SK-N-SH (cell line): ENCODE measurements around the gene KRTAP9-8. TPM values are rescaled to one million over a fixed set of nuclear protein-coding genes. Genes with fewer than 3 reads are reported as not detected.

Source experiments
- CTCF ChIA-PET: fragments of 300-600, 350-600 bp; formaldehyde crosslinking; extraction: SDS; loops from one replicate; lab custom pipeline; 2021; lab: Yijun Ruan, JAX
- POLR2A ChIA-PET: fragments of 350-600 bp; sonication (Branson Sonifier 250); formaldehyde crosslinking; extraction: SDS; loops from one replicate; lab custom pipeline; 2020; ENCODE audit warnings: antibody characterized with exemption, inconsistent platforms; lab: Yijun Ruan, JAX
- DNase-seq: peaks from one replicate; pipeline ENCODE4 v3.0.0; 2012
- H2AFZ ChIP-seq: fragments of 200-600 bp; sonication (generic); 2 replicates; pipeline ENCODE4 v1.8.1; 2016; ENCODE audit warnings: antibody characterized with exemption, mild to moderate bottlenecking, low read depth
- H3F3A ChIP-seq: fragments of 200-600 bp; sonication (generic); replicated peaks from 2 replicates; pipeline ENCODE3; 2016; ENCODE audit warnings: antibody characterized with exemption, mild to moderate bottlenecking; ENCODE audit not compliant: insufficient read depth
- H3K27ac ChIP-seq, 2 experiments: fragments of 200-500 bp in 1 of 2; fragments of 200-600 bp in 1 of 2; sonication (Bioruptor generic) in 1 of 2; sonication (generic), shearing (Covaris generic) in 1 of 2; 2 replicates each; pipeline versions ENCODE4 v1.5.1 to v1.6.1; 2014 to 2016; ENCODE audit warnings: low read depth in 2 of 2, inconsistent platforms in 1 of 2, low read length in 1 of 2, mild to moderate bottlenecking in 1 of 2, mixed read lengths in 1 of 2
- H3K27me3 ChIP-seq: fragments of 200-600 bp; sonication (generic), shearing (Covaris generic); 2 replicates; pipeline ENCODE4 v1.6.1; 2016; ENCODE audit warnings: mixed run types; ENCODE audit not compliant: insufficient read depth
- H3K36me3 ChIP-seq, 2 experiments: fragments of 200-500 bp in 1 of 2; fragments of 200-600 bp in 1 of 2; sonication (Bioruptor generic) in 1 of 2; sonication (generic) in 1 of 2; replicated peaks in 1 of 2; 2 replicates each; pipeline versions ENCODE3 to v1.5.1; 2014 to 2016; ENCODE audit warnings: low read length in 1 of 2, mild to moderate bottlenecking in 1 of 2; ENCODE audit not compliant: insufficient read depth in 2 of 2, control insufficient read depth in 1 of 2
- H3K4me1 ChIP-seq, 2 experiments: fragments of 200-500 bp in 1 of 2; fragments of 200-600 bp in 1 of 2; sonication (Bioruptor generic) in 1 of 2; sonication (generic), shearing (Covaris generic) in 1 of 2; 2 replicates each; pipeline versions ENCODE4 v1.5.1 to v1.6.1; 2014 to 2016; ENCODE audit warnings: low read depth in 1 of 2, low read length in 1 of 2, mixed run types in 1 of 2; ENCODE audit not compliant: insufficient read depth in 2 of 2, control insufficient read depth in 1 of 2
- H3K4me2 ChIP-seq: fragments of 200-600 bp; sonication (generic), shearing (Covaris generic); 2 replicates; pipeline ENCODE4 v1.6.1; 2017; ENCODE audit warnings: mixed run types
- H3K4me3 ChIP-seq, 2 experiments: fragments of 200-500 bp in 1 of 2; fragments of 200-600 bp in 1 of 2; sonication (Bioruptor generic) in 1 of 2; sonication (generic), shearing (Covaris generic) in 1 of 2; 2 replicates each; pipeline versions ENCODE4 v1.5.1 to v1.8.1; 2014 to 2016; ENCODE audit warnings: low read depth in 2 of 2, inconsistent platforms in 1 of 2, low read length in 1 of 2, mild to moderate bottlenecking in 1 of 2, mixed read lengths in 1 of 2, moderate library complexity in 1 of 2
- H3K79me2 ChIP-seq: fragments of 200-600 bp; sonication (generic); 2 replicates; pipeline ENCODE4 v1.8.1; 2017; ENCODE audit warnings: mild to moderate bottlenecking; ENCODE audit not compliant: insufficient read depth
- H3K9ac ChIP-seq: fragments of 200-600 bp; sonication (generic); 2 replicates; pipeline ENCODE4 v1.6.1; 2017; ENCODE audit warnings: mixed run types
- H3K9me2 ChIP-seq: fragments of 200-600 bp; sonication (generic); 2 replicates; pipeline ENCODE4 v1.6.1; 2017; ENCODE audit warnings: mixed run types
- H3K9me3 ChIP-seq: fragments of 200-600 bp; sonication (generic); 2 replicates; pipeline ENCODE4 v1.6.1; 2017; ENCODE audit warnings: mixed run types, mild to moderate bottlenecking, moderate library complexity
- H4K20me1 ChIP-seq: fragments of 200-600 bp; sonication (generic); 2 replicates; pipeline ENCODE4 v1.6.1; 2017; ENCODE audit warnings: mild to moderate bottlenecking, mixed run types; ENCODE audit not compliant: insufficient read depth
- ELF1 ChIP-seq: IDR thresholded peaks from 2 replicates; pipeline ENCODE4 v1.4.0; 2012
- EP300 ChIP-seq, 2 experiments: IDR thresholded peaks; 2 replicates each; pipeline versions ENCODE4 v1.4.0 to v1.6.1; 2012; ENCODE audit warnings: borderline replicate concordance in 1 of 2, low read depth in 1 of 2, low read length in 1 of 2
- EZH2phosphoT487 ChIP-seq: fragments of 200-600 bp; sonication (generic); IDR thresholded peaks from 2 replicates; pipeline ENCODE4 v1.6.1; 2017; ENCODE audit warnings: low read depth, mixed run types, mild to moderate bottlenecking, antibody characterized with exemption, moderate library complexity, borderline replicate concordance
- FOSL2 ChIP-seq: IDR thresholded peaks from 2 replicates; pipeline ENCODE4 v1.4.0; 2012; ENCODE audit warnings: low read depth, mild to moderate bottlenecking, moderate library complexity, borderline replicate concordance
- FOXJ3 ChIP-seq: sonication (generic); formaldehyde crosslinking; IDR thresholded peaks from 2 replicates; pipeline ENCODE4 v1.5.1; 2020; ENCODE audit warnings: mild to moderate bottlenecking, missing genetic modification reagents
- GABPA ChIP-seq: IDR thresholded peaks from 2 replicates; pipeline ENCODE4 v1.4.0; 2012; ENCODE audit warnings: low read depth, mild to moderate bottlenecking
- GATA2 ChIP-seq: sonication (generic); formaldehyde crosslinking; IDR thresholded peaks from 2 replicates; pipeline ENCODE4 v1.5.0; 2020; ENCODE audit warnings: mild to moderate bottlenecking, missing genetic modification reagents
- IRF3 ChIP-seq: fragments of 150-350 bp; IDR thresholded peaks from 2 replicates; pipeline ENCODE4 v1.6.1; 2016; ENCODE audit warnings: mild to moderate bottlenecking, low read depth, low read length
- JUND ChIP-seq: IDR thresholded peaks from 2 replicates; pipeline ENCODE4 v1.4.0; 2012
- MXI1 ChIP-seq: IDR thresholded peaks from 2 replicates; pipeline ENCODE4 v1.6.1; 2012; ENCODE audit warnings: mild to moderate bottlenecking, low read depth, low read length, improper control_type of control experiment
- NRF1 ChIP-seq: IDR thresholded peaks from 2 replicates; pipeline ENCODE4 v1.6.1; 2012; ENCODE audit warnings: low read depth, mild to moderate bottlenecking, low read length
- PBX3 ChIP-seq: IDR thresholded peaks from 2 replicates; pipeline ENCODE4; 2012
- RAD21 ChIP-seq: IDR thresholded peaks from 2 replicates; pipeline ENCODE4 v1.6.1; 2012; ENCODE audit warnings: mild to moderate bottlenecking, low read length
- RFX5 ChIP-seq: IDR thresholded peaks from 2 replicates; pipeline ENCODE4 v1.6.1; 2012; ENCODE audit warnings: mild to moderate bottlenecking, improper control_type of control experiment, low read length
- RXRA ChIP-seq: IDR thresholded peaks from 2 replicates; pipeline ENCODE4 v1.4.0; 2012; ENCODE audit warnings: low read depth, mild to moderate bottlenecking, borderline replicate concordance
- TEAD4 ChIP-seq: IDR thresholded peaks from 2 replicates; pipeline ENCODE4 v1.4.0; 2012; ENCODE audit warnings: mild to moderate bottlenecking, borderline replicate concordance; ENCODE audit not compliant: insufficient read depth
- YY1 ChIP-seq: IDR thresholded peaks from 2 replicates; pipeline ENCODE4 v1.4.0; 2012; ENCODE audit warnings: low read depth, mild to moderate bottlenecking
- WGBS: methylation state at CpG from one replicate; pipeline ENCODE4 v1.1.6; 2017; ENCODE audit warnings: low lambda C conversion rate; 5-methylcytosine and 5-hydroxymethylcytosine counted together
- polyA plus RNA-seq, 3 experiments: library from polyadenylated mRNA; depleted of rRNA; stranded (reverse); fragments of >200 nt; gene quantifications; 2 replicates each; pipeline ENCODE4 v1.2.3, GENCODE V29; 2012

KRTAP9-8 gene
- polyA plus RNA-seq, 1 of the 3 experiments (the other 2 are of a cell fraction), result not detected

- H3K9me2 ChIP-seq, result no peaks in the 10 kb centered on the region
- WGBS, result 18% methylated on average over 1 of the region's 1 CpG
- no peak for TF ChIP-seq EP300 (IDR thresholded peaks at IDR 0.05; ENCODE audit: borderline replicate concordance in 1 of 2, low read depth in 1 of 2, low read length in 1 of 2)
- TF ChIP-seq RFX5, result no peak
- TF ChIP-seq FOXJ3, result no peak
- TF ChIP-seq EZH2phosphoT487, result no peak
- no peak for TF ChIP-seq MXI1
- no peak for TF ChIP-seq RAD21
- TF ChIP-seq TEAD4, result no peak
- TF ChIP-seq NRF1, result no peak
- no peak for TF ChIP-seq PBX3
- TF ChIP-seq FOSL2, result no peak
- no peak for TF ChIP-seq YY1
- no peaks in the 10 kb centered on the region for H3K36me3 ChIP-seq
- H3F3A ChIP-seq, result no peaks in the 10 kb centered on the region
- DNase-seq, result no peak
- peaks cover 44% of the 10 kb centered on the region; the same call in 1 of the 2 replicates for H3K27me3 ChIP-seq
- no peak overlapping the region for H2AFZ ChIP-seq
- H3K79me2 ChIP-seq, result no peaks in the 10 kb centered on the region
- H3K4me2 ChIP-seq, result no peak overlapping the region
- H3K4me3 ChIP-seq, result no peak overlapping the region
- CTCF ChIA-PET, result no interaction called here
- no peaks in the 10 kb centered on the region for H3K4me1 ChIP-seq
- H3K27ac ChIP-seq, result no peak overlapping the region
- H3K9me3 ChIP-seq, result no peaks in the 10 kb centered on the region
- no peak overlapping the region for H3K9ac ChIP-seq
- POLR2A ChIA-PET, result no interaction called here
- H4K20me1 ChIP-seq, result no peaks in the 10 kb centered on the region
Observed at GRCh38 chr17:41215681-41216080, 22.1 kb upstream of the KRTAP9-8 start.

GRCh38 chr17:41223821-41224220 lies 14.0 kb upstream of the KRTAP9-8 start:
- TF ChIP-seq IRF3 (no peak), YY1 (no peak), JUND (no peak), GABPA (no peak), GATA2 (CRISPR knock-in tag) (no peak), ELF1 (no peak), NRF1 (no peak), RXRA (no peak), FOSL2 (no peak)
- ChIA-PET CTCF (no interaction called here), POLR2A (no interaction called here)
- 6% methylated on average over 2 of the region's 2 CpGs for WGBS
- Histone ChIP-seq H3K4me2 (no peak overlapping the region), H3K36me3 (no peaks in the 10 kb centered on the region), H3K27me3 (peaks cover under 1% of the 10 kb centered on the region; the same call in 1 of the 2 replicates), H3K9me3 (no peaks in the 10 kb centered on the region), H3F3A (no peaks in the 10 kb centered on the region), H4K20me1 (no peaks in the 10 kb centered on the region), H3K9ac (no peak overlapping the region), H3K79me2 (no peaks in the 10 kb centered on the region), H2AFZ (no peak overlapping the region), H3K4me3 (no peak overlapping the region), H3K27ac (no peak overlapping the region), H3K9me2 (no peaks in the 10 kb centered on the region), H3K4me1 (no peaks in the 10 kb centered on the region)
- no peak for DNase-seq
